Esophagus mucosa (tissue), 1 donor: Measurements from ENCODE around the gene ACTRT2. TPM values are rescaled to one million over a fixed set of nuclear protein-coding genes. Genes with fewer than 3 reads are reported as not detected.

Experiments
- ATAC-seq: fragments of 200-7000 bp; cut with Tn5 transposase; one replicate; pipeline ENCODE4 v1.9.1; 2020
- total RNA-seq: library from RNA; stranded (reverse); gene quantifications from one replicate; pipeline ENCODE4 v1.2.4, GENCODE V29; 2023
- donor health status: DM: yes; HTN: yes; CAD: no.

Gene ACTRT2
- total RNA-seq, 1 donor from 2014 or later = not detected

- no peak for ATAC-seq
Measured at GRCh38 chr1:3018576-3018975, 2.7 kb upstream of the ACTRT2 start.

GRCh38 chr1:3019007-3019515 lies 2.2 kb upstream of the ACTRT2 start:
- ATAC-seq = no peak

GRCh38 chr1:3019516-3020051 lies 1.7 kb upstream of the ACTRT2 start:
- no peak for ATAC-seq

GRCh38 chr1:3020263-3020909 lies 881 bp upstream of the ACTRT2 start:
- ATAC-seq = no peak

GRCh38 chr1:3021801-3022401 lies 634 bp downstream of the ACTRT2 start:
- ATAC-seq = no peak

GRCh38 chr1:3022511-3022973 lies 1.3 kb downstream of the ACTRT2 start:
- no peak for ATAC-seq

GRCh38 chr1:3022976-3023375 lies 1.7 kb downstream of the ACTRT2 start:
- no peak for ATAC-seq

- no peak for ATAC-seq
Measured at GRCh38 chr1:3024019-3024418, 2.8 kb downstream of the ACTRT2 start.

GRCh38 chr1:3024588-3024987 lies 3.3 kb downstream of the ACTRT2 start:
- no peak for ATAC-seq

- no peak for ATAC-seq
Measured at GRCh38 chr1:3026124-3026523, 4.9 kb downstream of the ACTRT2 start.

GRCh38 chr1:3026581-3027391 lies 5.5 kb downstream of the ACTRT2 start:
- ATAC-seq = no peak

GRCh38 chr1:3027611-3028371 lies 6.5 kb downstream of the ACTRT2 start:
- no peak for ATAC-seq

- no peak for ATAC-seq
Measured at GRCh38 chr1:3028531-3029282, 7.4 kb downstream of the ACTRT2 start.

- no peak for ATAC-seq
Measured at GRCh38 chr1:3029481-3029961, 8.3 kb downstream of the ACTRT2 start.

- ATAC-seq = no peak
Measured at GRCh38 chr1:3029991-3030662, 8.9 kb downstream of the ACTRT2 start.

GRCh38 chr1:3030663-3031381 lies 9.6 kb downstream of the ACTRT2 start:
- no peak for ATAC-seq

- ATAC-seq = no peak
Measured at GRCh38 chr1:3031401-3032221, 10.3 kb downstream of the ACTRT2 start.

- no peak for ATAC-seq
Measured at GRCh38 chr1:3032371-3033039, 11.2 kb downstream of the ACTRT2 start.
